Measurements from ENCODE around the gene MYADM.

DNA sequence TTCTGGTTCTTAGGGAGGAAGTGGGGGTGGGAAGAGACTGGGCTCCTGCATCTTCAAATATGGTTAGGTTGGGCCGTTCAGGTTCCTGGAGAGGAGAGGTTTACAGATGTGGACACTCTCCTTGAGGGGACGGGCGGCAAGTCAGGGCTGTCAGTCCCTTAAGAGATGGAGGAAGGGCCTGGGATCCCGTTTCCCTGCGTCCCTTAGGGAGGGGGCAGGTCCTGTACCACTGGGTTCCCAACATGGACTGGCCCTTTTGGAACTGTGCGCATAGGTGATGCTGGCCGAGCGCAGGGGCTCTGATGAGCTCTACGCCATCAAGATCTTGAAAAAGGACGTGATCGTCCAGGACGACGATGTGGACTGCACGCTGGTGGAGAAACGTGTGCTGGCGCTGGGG, 30.5 kb downstream of the MYADM start:
- TF ChIP-seq POLR2AphosphoS5 (IDR thresholded peaks at IDR 0.05; ENCODE audit: borderline replicate concordance, low read depth, low read length) (no peak), EZH2 (IDR thresholded peaks at IDR 0.05) (no peak)

All from SK-N-MC (cell line).